SK-N-SH treated with all-trans-retinoic acid at 6 μM for 48 hours (cell line): ENCODE measurements around the gene AMIGO1.

Source experiments
- ARNTL ChIP-seq: fragments of 450-650 bp; formaldehyde crosslinking; IDR thresholded peaks from 2 replicates; pipeline ENCODE4 v1.5.0; 2020; ENCODE audit warnings: low read depth, mild to moderate bottlenecking, moderate library complexity, borderline replicate concordance
- BACH2 ChIP-seq: fragments of 250-450 bp; sonication (Bioruptor Pico); IDR thresholded peaks from 2 replicates; pipeline ENCODE4 v1.9.0; 2021; ENCODE audit warnings: mild to moderate bottlenecking, borderline replicate concordance
- CREB5 ChIP-seq: fragments of 250-450 bp; sonication (Bioruptor Pico); IDR thresholded peaks from 2 replicates; pipeline ENCODE4 v1.5.1; 2020; ENCODE audit warnings: low read depth, mild to moderate bottlenecking, moderate library complexity
- ESRRG ChIP-seq: fragments of 250-450 bp; sonication (Bioruptor Pico); IDR thresholded peaks from 2 replicates; pipeline ENCODE4 v1.6.1; 2021; ENCODE audit warnings: mild to moderate bottlenecking
- ISL1 ChIP-seq: fragments of 250-450 bp; sonication (Bioruptor Pico); IDR thresholded peaks from 2 replicates; pipeline ENCODE4 v2.1.2; 2022; ENCODE audit warnings: mild to moderate bottlenecking, moderate library complexity
- OSR1 ChIP-seq: fragments of 250-450 bp; sonication (Bioruptor Pico); IDR thresholded peaks from 2 replicates; pipeline ENCODE4 v1.8.0; 2022; ENCODE audit warnings: moderate library complexity, mild to moderate bottlenecking, inconsistent platforms
- RARB ChIP-seq: fragments of 250-450 bp; sonication (Bioruptor Pico); IDR thresholded peaks from 2 replicates; pipeline ENCODE4 v1.8.0; 2021; ENCODE audit warnings: mild to moderate bottlenecking, moderate library complexity
- TOX ChIP-seq: fragments of 250-450 bp; sonication (Bioruptor Pico); IDR thresholded peaks from 2 replicates; pipeline ENCODE4 v1.8.0; 2021; ENCODE audit warnings: mild to moderate bottlenecking, moderate library complexity, borderline replicate concordance
- ZNF565 ChIP-seq: fragments of 450-650 bp; formaldehyde crosslinking; conservative IDR thresholded peaks from 2 replicates; pipeline ENCODE4 v1.5.0; 2020; ENCODE audit warnings: low read depth, mild to moderate bottlenecking, moderate library complexity

DNA sequence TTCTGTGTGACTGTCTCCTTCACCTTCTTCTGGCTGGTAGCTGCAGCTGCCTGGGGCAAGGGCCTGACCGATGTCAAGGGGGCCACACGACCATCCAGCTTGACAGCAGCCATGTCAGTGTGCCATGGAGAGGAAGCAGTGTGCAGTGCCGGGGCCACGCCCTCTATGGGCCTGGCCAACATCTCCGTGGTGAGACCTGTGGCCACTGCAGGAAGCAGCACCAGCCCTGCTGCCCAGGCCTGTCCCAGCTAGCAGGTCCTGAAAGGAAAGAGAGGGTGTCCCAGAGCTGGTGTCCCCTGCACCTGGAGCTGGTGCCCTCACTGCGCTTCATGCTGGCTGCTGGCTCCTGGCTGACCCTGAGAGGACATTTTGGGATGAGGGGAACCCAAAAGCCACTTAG lies 31.7 kb downstream of the AMIGO1 start:
- TF ChIP-seq ESRRG (CRISPR knock-in tag) (no peak), ISL1 (CRISPR knock-in tag) (no peak), BACH2 (CRISPR knock-in tag) (no peak), RARB (CRISPR knock-in tag) (no peak), OSR1 (CRISPR knock-in tag) (no peak), TOX (no peak), ZNF565 (no peak), ARNTL (CRISPR knock-in tag) (no peak), CREB5 (CRISPR knock-in tag) (no peak)
